Activated T-helper 1 cell treated with anti-CD3 and anti-CD28 coated beads, Interleukin-12 subunit alpha, Interleukin-12 subunit beta, Interleukin-2, Interleukin-4 antibody, amounts not matched to agents 30 ng/mL and 10 ng/mL and 1 ng/mL, durations not matched to agents 14 hours and 24 hours and 36 hours (primary cell): ENCODE measurements around the gene PTPN18. TPM values are rescaled to one million over a fixed set of nuclear protein-coding genes. Genes with fewer than 3 reads are reported as not detected.

Source experiments
- DNase-seq: peaks from one replicate; pipeline ENCODE4 v3.0.0; 2021; ENCODE audit warnings: low spot score
- H3K27ac Mint-ChIP-seq: one replicate; pipeline ENCODE4 v1.8.0; 2021; ENCODE audit warnings: mild to moderate bottlenecking, mixed read lengths
- H3K27me3 Mint-ChIP-seq: one replicate; pipeline ENCODE4 v1.8.0; 2022; ENCODE audit warnings: mild to moderate bottlenecking, moderate library complexity, mixed read lengths; ENCODE audit not compliant: insufficient read depth
- H3K36me3 Mint-ChIP-seq: one replicate; pipeline ENCODE4 v1.8.0; 2021; ENCODE audit warnings: low read depth, mixed read lengths
- H3K4me1 Mint-ChIP-seq: one replicate; pipeline ENCODE4 v1.8.0; 2021; ENCODE audit warnings: low read depth, mixed read lengths
- H3K4me3 Mint-ChIP-seq: one replicate; pipeline ENCODE4 v1.8.0; 2021; ENCODE audit warnings: mild to moderate bottlenecking, moderate library complexity, mixed read lengths
- H3K9me3 Mint-ChIP-seq: one replicate; pipeline ENCODE4 v1.8.0; 2021; ENCODE audit warnings: mixed read lengths
- intact Hi-C: fragments of 100-400 bp; cut with micrococcal nuclease; formaldehyde crosslinking; loops from one replicate; pipeline ENCODE4 v1.15.1; 2024
- total RNA-seq: library from RNA; stranded (reverse); gene quantifications from 2 replicates; pipeline ENCODE4 v1.2.3, GENCODE V29; 2022

The PTPN18 gene
- total RNA-seq, 1 donor from 2014 or later: 68.9 TPM

- Mint-ChIP-seq H3K4me3 (no peak overlapping the region), H3K4me1 (peaks cover 46% of the 10 kb centered on the region), H3K9me3 (peaks cover 3% of the 10 kb centered on the region), H3K27ac (no peak overlapping the region), H3K36me3 (peaks cover 32% of the 10 kb centered on the region), H3K27me3 (no peaks in the 10 kb centered on the region)
- no peak for DNase-seq
- intact Hi-C loops: no loop called here
These were observed 24.5 kb downstream of the PTPN18 start for GRCh38 chr2:130380096-130380934.

- H3K4me1 Mint-ChIP-seq: peaks cover 38% of the 10 kb centered on the region
- intact Hi-C loops: no loop called here
- no peak overlapping the region for H3K27ac Mint-ChIP-seq
- no peak overlapping the region for H3K4me3 Mint-ChIP-seq
- no peaks in the 10 kb centered on the region for H3K27me3 Mint-ChIP-seq
- no peak for DNase-seq
- peaks cover 27% of the 10 kb centered on the region for H3K36me3 Mint-ChIP-seq
- no peaks in the 10 kb centered on the region for H3K9me3 Mint-ChIP-seq
These were observed 25.3 kb downstream of the PTPN18 start for GRCh38 chr2:130381145-130381544.

GRCh38 chr2:130381619-130382018, 25.8 kb downstream of the PTPN18 start:
- H3K9me3 Mint-ChIP-seq: no peaks in the 10 kb centered on the region
- peaks cover 33% of the 10 kb centered on the region for H3K4me1 Mint-ChIP-seq
- H3K27me3 Mint-ChIP-seq: no peaks in the 10 kb centered on the region
- no peak for DNase-seq
- H3K4me3 Mint-ChIP-seq: no peak overlapping the region
- intact Hi-C loops: no loop called here
- H3K27ac Mint-ChIP-seq: no peak overlapping the region
- H3K36me3 Mint-ChIP-seq: peaks cover 25% of the 10 kb centered on the region

GRCh38 chr2:130382313-130382917, 26.6 kb downstream of the PTPN18 start:
- H3K4me3 Mint-ChIP-seq: no peak overlapping the region
- peaks cover 25% of the 10 kb centered on the region for H3K4me1 Mint-ChIP-seq
- DNase-seq: no peak
- H3K9me3 Mint-ChIP-seq: no peaks in the 10 kb centered on the region
- H3K27me3 Mint-ChIP-seq: no peaks in the 10 kb centered on the region
- no peak overlapping the region for H3K27ac Mint-ChIP-seq
- intact Hi-C loops: no loop called here
- peaks cover 25% of the 10 kb centered on the region for H3K36me3 Mint-ChIP-seq

GRCh38 chr2:130385709-130386108, 29.9 kb downstream of the PTPN18 start:
- peaks cover 7% of the 10 kb centered on the region for H3K4me1 Mint-ChIP-seq
- no peak overlapping the region for H3K27ac Mint-ChIP-seq
- H3K36me3 Mint-ChIP-seq: peaks cover 14% of the 10 kb centered on the region
- peaks cover 1% of the 10 kb centered on the region for H3K27me3 Mint-ChIP-seq
- H3K9me3 Mint-ChIP-seq: no peaks in the 10 kb centered on the region
- DNase-seq: no peak
- intact Hi-C loops: no loop called here
- H3K4me3 Mint-ChIP-seq: no peak overlapping the region

GRCh38 chr2:130387071-130387400, 31.2 kb downstream of the PTPN18 start:
- Mint-ChIP-seq H3K4me3 (no peak overlapping the region), H3K9me3 (no peaks in the 10 kb centered on the region), H3K36me3 (peaks cover 14% of the 10 kb centered on the region), H3K4me1 (peaks cover 15% of the 10 kb centered on the region), H3K27ac (no peak overlapping the region), H3K27me3 (peaks cover 3% of the 10 kb centered on the region)
- no peak for DNase-seq
- intact Hi-C loops: no loop called here

- Mint-ChIP-seq H3K4me3 (no peak overlapping the region), H3K4me1 (peaks cover 19% of the 10 kb centered on the region), H3K9me3 (no peaks in the 10 kb centered on the region), H3K27me3 (peaks cover 6% of the 10 kb centered on the region), H3K27ac (no peak overlapping the region), H3K36me3 (peaks cover 14% of the 10 kb centered on the region)
- intact Hi-C loops: no loop called here
- DNase-seq: no peak
These were observed 31.9 kb downstream of the PTPN18 start for GRCh38 chr2:130387804-130388203.

GRCh38 chr2:130388221-130388907, 32.5 kb downstream of the PTPN18 start:
- H3K9me3 Mint-ChIP-seq: no peaks in the 10 kb centered on the region
- no peak overlapping the region for H3K4me3 Mint-ChIP-seq
- H3K27ac Mint-ChIP-seq: no peak overlapping the region
- peaks cover 13% of the 10 kb centered on the region for H3K36me3 Mint-ChIP-seq
- peaks cover 6% of the 10 kb centered on the region for H3K27me3 Mint-ChIP-seq
- intact Hi-C loops: no loop called here
- H3K4me1 Mint-ChIP-seq: peaks cover 19% of the 10 kb centered on the region
- no peak for DNase-seq

- DNase-seq: no peak
- Mint-ChIP-seq H3K36me3 (peaks cover 16% of the 10 kb centered on the region), H3K4me1 (peaks cover 19% of the 10 kb centered on the region), H3K4me3 (no peak overlapping the region), H3K27me3 (peaks cover 6% of the 10 kb centered on the region), H3K9me3 (no peaks in the 10 kb centered on the region), H3K27ac (no peak overlapping the region)
- intact Hi-C loops: no loop called here
These were observed 33.5 kb downstream of the PTPN18 start for GRCh38 chr2:130389358-130389757.

GRCh38 chr2:130389783-130390182, 33.9 kb downstream of the PTPN18 start:
- H3K36me3 Mint-ChIP-seq: peaks cover 16% of the 10 kb centered on the region
- H3K4me3 Mint-ChIP-seq: peak overlapping the region; percentile 21
- no peaks in the 10 kb centered on the region for H3K9me3 Mint-ChIP-seq
- peaks cover 19% of the 10 kb centered on the region for H3K4me1 Mint-ChIP-seq
- no peak overlapping the region for H3K27ac Mint-ChIP-seq
- intact Hi-C loops: loop anchor here (5.0 kb wide), 1 partner anchor 207 kb away; the partner anchor contains the start of genes MZT2B and SMPD4
- no peak for DNase-seq
- peaks cover 6% of the 10 kb centered on the region for H3K27me3 Mint-ChIP-seq

GRCh38 chr2:130390460-130391057, 34.7 kb downstream of the PTPN18 start:
- intact Hi-C loops: loop anchor here (1.0 to 5.0 kb wide), 4 partner anchors 18 to 208 kb away; partner anchors contain the start of genes IMP4, MZT2B and SMPD4
- Mint-ChIP-seq H3K9me3 (no peaks in the 10 kb centered on the region), H3K27me3 (peaks cover 9% of the 10 kb centered on the region), H3K4me3 (peak overlapping the region; percentile 93), H3K36me3 (peaks cover 14% of the 10 kb centered on the region), H3K27ac (peak overlapping the region; percentile 93), H3K4me1 (peaks cover 19% of the 10 kb centered on the region)
- DNase-seq: no peak

GRCh38 chr2:130391058-130391871, 35.4 kb downstream of the PTPN18 start:
- H3K9me3 Mint-ChIP-seq: no peaks in the 10 kb centered on the region
- peaks cover 19% of the 10 kb centered on the region for H3K4me1 Mint-ChIP-seq
- H3K4me3 Mint-ChIP-seq: peak overlapping the region; percentile 93
- H3K36me3 Mint-ChIP-seq: peaks cover 12% of the 10 kb centered on the region
- intact Hi-C loops: loop anchor here (1.0 to 5.0 kb wide), 4 partner anchors 19 to 209 kb away; partner anchors contain the start of genes IMP4, MZT2B and SMPD4
- peak; percentile 68 for DNase-seq
- H3K27ac Mint-ChIP-seq: peak overlapping the region; percentile 93
- peaks cover 12% of the 10 kb centered on the region for H3K27me3 Mint-ChIP-seq
